Body of pancreas (tissue), 4 donors: ENCODE measurements around the gene CAMLG. TPM values are rescaled to one million over a fixed set of nuclear protein-coding genes. Genes with fewer than 3 reads are reported as not detected.
"Not testable (repeated sequence)": the region's sequence is repeated elsewhere in the genome, so short reads cannot be mapped to it uniquely, and the experiment has no call there.

Experiments used
- ATAC-seq: fragments of 150-250 bp; one replicate; pipeline ENCODE4 v1.9.1; 2016
- DNase-seq, 4 donors: peaks; one replicate each; pipeline ENCODE4 v3.0.0-alpha.2; 2019
- H3K27ac ChIP-seq, 4 donors: fragments of 200-600 bp; sonication (generic); 1 replicate in 3 of 4; 2 replicates in 1 of 4; pipeline versions ENCODE4 v1.5.1 to v1.6.1; 2016 to 2019; ENCODE audit warnings: mild to moderate bottlenecking in 1 of 4, mixed read lengths in 1 of 4, moderate library complexity in 1 of 4
- H3K27me3 ChIP-seq, 2 donors: fragments of 200-600 bp; sonication (generic); one replicate each; pipeline ENCODE4 v1.6.0; 2016; ENCODE audit warnings: mild to moderate bottlenecking in 1 of 2
- H3K36me3 ChIP-seq, 2 donors: fragments of 200-600 bp; sonication (generic); replicated peaks in 1 of 2; 2 replicates each; pipeline ENCODE4 v1.5.1; 2016; ENCODE audit warnings: low read depth in 2 of 2; ENCODE audit not compliant: insufficient read depth in 1 of 2
- H3K4me1 ChIP-seq: fragments of 200-600 bp; sonication (generic); one replicate; pipeline ENCODE4 v1.6.0; 2016
- H3K4me3 ChIP-seq, 2 donors: fragments of 200-600 bp; sonication (generic); 1 replicate in 1 of 2; 2 replicates in 1 of 2; pipeline ENCODE4 v1.5.1; 2016 to 2019
- H3K9me3 ChIP-seq, 3 donors: fragments of 200-600 bp; sonication (generic); 1 replicate in 2 of 3; 2 replicates in 1 of 3; pipeline ENCODE4 v1.5.1; 2016
- CTCF ChIP-seq, 7 experiments: fragments of 450-650 bp in 4 of 7; fragments of 200-600 bp in 3 of 7; sonication (generic) in 3 of 7; IDR thresholded peaks; one replicate each; pipeline ENCODE4 v1.5.1; 2016 to 2019; ENCODE audit warnings: antibody characterized with exemption in 7 of 7
- POLR2A ChIP-seq, 3 donors: fragments of 450-650 bp; IDR thresholded peaks; one replicate each; pipeline ENCODE4 v1.6.1; 2016; ENCODE audit warnings: antibody characterized with exemption in 3 of 3, mild to moderate bottlenecking in 2 of 3
- WGBS, 2 donors: methylation state at CpG; one replicate each; pipeline ENCODE4 v1.1.5; 2017; 5-methylcytosine and 5-hydroxymethylcytosine counted together
- intact Hi-C: fragments of 100-400 bp; cut with DNase I; formaldehyde crosslinking; loops from one replicate; pipeline ENCODE4 v1.15.1; 2023
- total RNA-seq, 2 donors: library from RNA; depleted of rRNA; stranded (reverse); fragments of >200 nt; gene quantifications; one replicate each; pipeline ENCODE4 v1.1.0, GENCODE V29; 2016

Gene CAMLG
- 10 to 100 TPM in 1 of 2 donors, 1 to 10 TPM in 1; 7.9 to 29.8 TPM for total RNA-seq

- H3K4me1 ChIP-seq = peaks cover 15% of the 10 kb centered on the region
- peak within 1 kb of the TSS; percentile 69 to 76 for H3K4me3 ChIP-seq
- no peaks in the 10 kb centered on the region for H3K27me3 ChIP-seq
- no peaks in the 10 kb centered on the region for H3K36me3 ChIP-seq
- intact Hi-C loops = no loop called here
- peak; percentile 97 to 98 (median 98) for DNase-seq
- peak; percentile 97 for ATAC-seq
- H3K27ac ChIP-seq = peak within 1 kb of the TSS; percentile 85 to 96 (median 92)
- peak; percentile 21 to 61 (median 59) for TF ChIP-seq CTCF (IDR thresholded peaks at IDR 0.05)
- peak; percentile 84 to 90 (median 90) for TF ChIP-seq POLR2A (IDR thresholded peaks at IDR 0.05)
- H3K9me3 ChIP-seq = no peaks in the 10 kb centered on the region
- 0 to 1% methylated on average over 12 to 55 of the region's 66 CpGs for WGBS, 2 donors
Measured at GRCh38 chr5:134738133-134738962, at the start of gene CAMLG. Gene CAMLG, plus strand, starts transcription at chr5:134738548. Its CDS starts 73 bp downstream, at chr5:134738621.

- H3K9me3 ChIP-seq, H3K4me3 ChIP-seq, ATAC-seq, intact Hi-C loops, H3K27me3 ChIP-seq, H3K27ac ChIP-seq, DNase-seq, H3K4me1 ChIP-seq: not testable (repeated sequence)
- WGBS, 2 donors = 92 to 100% methylated on average over 4 to 8 of the region's 8 CpGs
- H3K36me3 ChIP-seq = peaks cover 4 to 42% of the 10 kb centered on the region in 2 donors
Measured at GRCh38 chr5:134690144-134690543, 48.2 kb upstream of the CAMLG start.

- intact Hi-C loops = no loop called here
- H3K36me3 ChIP-seq = peaks cover 4 to 39% of the 10 kb centered on the region in 2 donors
Measured at GRCh38 chr5:134692722-134693121, 45.6 kb upstream of the CAMLG start.

GRCh38 chr5:134708301-134708700, 30.0 kb upstream of the CAMLG start:
- Histone ChIP-seq H3K4me3 (no peak overlapping the region), H3K9me3 (no peaks in the 10 kb centered on the region), H3K4me1 (no peaks in the 10 kb centered on the region), H3K36me3 (peaks cover 18 to 41% of the 10 kb centered on the region in 2 donors), H3K27ac (no peak overlapping the region), H3K27me3 (no peaks in the 10 kb centered on the region)
- intact Hi-C loops = no loop called here
- DNase-seq (no peak), ATAC-seq (no peak)
- TF ChIP-seq CTCF (IDR thresholded peaks at IDR 0.05) = no peak
- no peak for TF ChIP-seq POLR2A (IDR thresholded peaks at IDR 0.05)
- WGBS, 2 donors = 90 to 92% methylated on average over 1 of the region's 1 CpG

More at GRCh38 chr5:134692722-134693121, 45.6 kb upstream of the CAMLG start:
- Histone ChIP-seq H3K4me1 (no peaks in the 10 kb centered on the region), H3K9me3 (no peaks in the 10 kb centered on the region), H3K27ac (no peak overlapping the region), H3K4me3 (no peak overlapping the region), H3K27me3 (no peaks in the 10 kb centered on the region)
- no peak for DNase-seq
- no peak for ATAC-seq
- no peak for TF ChIP-seq CTCF (IDR thresholded peaks at IDR 0.05)

GRCh38 chr5:134714120-134714519, 24.2 kb upstream of the CAMLG start:
- Histone ChIP-seq H3K9me3 (no peaks in the 10 kb centered on the region), H3K36me3 (peaks cover 11 to 43% of the 10 kb centered on the region in 2 donors), H3K27ac (no peak overlapping the region), H3K4me1 (no peaks in the 10 kb centered on the region), H3K27me3 (no peaks in the 10 kb centered on the region), H3K4me3 (no peak overlapping the region)
- 85 to 90% methylated on average over 1 to 5 of the region's 5 CpGs for WGBS, 2 donors
- ATAC-seq (no peak), DNase-seq (no peak)
- TF ChIP-seq POLR2A (IDR thresholded peaks at IDR 0.05) (no peak), CTCF (IDR thresholded peaks at IDR 0.05) (no peak)
- intact Hi-C loops = no loop called here
